HG02870 (cell line): ENCODE results near the gene DGLUCY.
"Not testable (repeated sequence)": the region's sequence is repeated elsewhere in the genome, so short reads cannot be mapped to it uniquely, and the experiment has no call there.

ENCODE experiments used
- ATAC-seq: cut with Tn5 transposase; IDR thresholded peaks from one replicate; pipeline ENCODE4 v1.9.1; 2021; ENCODE audit warnings: mild to moderate bottlenecking, moderate library complexity; ENCODE audit not compliant: unreplicated experiment

Gene DGLUCY

DNA sequence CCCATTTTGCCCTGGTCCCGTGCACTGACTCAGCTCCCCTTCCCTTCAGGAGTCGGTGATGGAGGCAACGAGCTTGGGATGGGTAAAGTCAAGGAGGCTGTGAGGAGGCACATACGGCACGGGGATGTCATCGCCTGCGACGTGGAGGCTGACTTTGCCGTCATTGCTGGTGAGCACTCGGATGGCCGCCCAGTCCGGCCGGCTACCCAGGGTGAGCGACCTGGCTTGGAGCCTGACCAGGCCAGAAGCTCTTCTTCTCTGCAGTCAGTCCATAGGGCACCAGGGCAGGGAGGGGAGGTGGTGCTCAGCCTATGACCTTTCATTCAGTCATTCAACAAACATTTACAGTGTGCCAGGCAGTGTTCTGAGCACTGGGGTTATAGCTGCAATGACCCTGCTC, 90.8 kb downstream of the DGLUCY start:
- ATAC-seq = no peak

DNA sequence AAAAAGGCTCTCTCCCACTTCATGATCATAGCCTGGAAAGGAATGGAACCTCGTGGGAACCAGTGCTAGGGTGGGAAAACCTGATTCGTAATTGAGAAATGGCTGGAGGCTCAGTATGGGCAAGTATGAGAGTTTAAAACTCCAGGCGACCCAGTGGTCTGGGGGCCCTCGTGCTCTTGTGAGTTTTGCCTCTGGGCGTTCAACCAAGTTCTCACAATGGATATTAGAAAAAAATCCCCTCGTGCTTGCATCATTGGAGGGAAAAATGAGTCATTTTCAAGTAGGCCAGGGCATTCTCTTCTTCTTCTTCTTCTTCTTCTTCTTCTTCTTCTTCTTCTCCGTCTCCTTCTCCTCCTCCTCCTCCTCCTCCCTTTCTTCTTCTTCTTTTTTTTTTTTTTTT, 91.6 kb downstream of the DGLUCY start:
- no peak for ATAC-seq

DNA sequence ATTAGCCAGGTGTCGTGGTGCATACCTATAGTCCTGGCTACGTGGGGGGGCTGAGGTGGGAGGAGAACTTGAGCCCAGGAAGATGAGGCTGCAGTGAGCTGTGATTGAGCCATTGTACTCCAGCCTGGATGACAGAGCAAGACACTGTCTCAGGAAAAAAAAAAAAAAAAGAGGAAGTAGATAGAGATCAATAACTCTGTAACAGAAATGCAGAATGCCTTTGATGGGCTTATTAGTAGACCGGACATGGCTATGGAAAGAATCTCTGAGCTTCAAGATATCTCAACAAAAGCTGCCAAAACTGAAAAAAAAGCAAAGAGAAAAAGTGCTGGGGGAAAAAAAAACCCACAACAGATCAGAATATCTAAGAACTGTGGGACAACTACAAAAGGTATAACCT, 93.1 kb downstream of the DGLUCY start:
- no peak for ATAC-seq

DNA sequence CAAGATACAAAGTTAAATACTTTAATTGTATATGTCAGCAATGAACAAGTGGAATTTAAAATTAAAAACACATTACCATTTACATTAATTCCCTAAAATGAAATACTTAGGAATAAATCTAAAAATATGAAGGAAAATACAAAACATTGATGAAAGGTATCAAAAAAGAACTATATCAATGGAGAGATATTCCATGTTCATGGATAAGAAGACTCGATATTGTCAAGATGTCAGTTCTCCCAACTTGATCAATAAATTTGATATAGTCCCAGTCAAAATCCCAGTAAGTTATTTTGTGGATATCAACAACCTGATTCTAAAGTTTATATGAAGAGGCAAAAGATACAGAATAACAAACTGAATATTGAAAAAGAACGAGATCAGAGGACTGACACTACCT, 97.1 kb downstream of the DGLUCY start:
- ATAC-seq = no peak

DNA sequence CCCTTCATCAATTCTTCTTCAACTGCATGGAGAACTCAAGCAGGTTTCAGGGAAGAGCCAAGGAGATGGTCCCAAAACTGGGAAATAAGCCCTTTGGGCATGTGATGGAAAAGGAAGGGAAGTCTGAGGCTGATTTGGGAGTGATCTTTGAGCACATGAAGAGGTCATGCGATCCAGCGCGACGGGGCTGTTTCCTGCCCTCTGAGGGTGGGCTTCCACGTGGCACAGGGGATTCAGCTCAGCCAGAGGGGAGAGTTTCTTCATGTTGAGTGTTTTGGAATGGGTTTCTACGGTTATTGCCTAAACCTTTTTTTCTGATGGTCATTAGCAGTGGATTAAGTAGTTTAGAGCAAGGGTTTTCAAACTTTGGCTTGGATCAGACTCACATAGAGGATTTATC, 100.4 kb downstream of the DGLUCY start:
- ATAC-seq = no peak

DNA sequence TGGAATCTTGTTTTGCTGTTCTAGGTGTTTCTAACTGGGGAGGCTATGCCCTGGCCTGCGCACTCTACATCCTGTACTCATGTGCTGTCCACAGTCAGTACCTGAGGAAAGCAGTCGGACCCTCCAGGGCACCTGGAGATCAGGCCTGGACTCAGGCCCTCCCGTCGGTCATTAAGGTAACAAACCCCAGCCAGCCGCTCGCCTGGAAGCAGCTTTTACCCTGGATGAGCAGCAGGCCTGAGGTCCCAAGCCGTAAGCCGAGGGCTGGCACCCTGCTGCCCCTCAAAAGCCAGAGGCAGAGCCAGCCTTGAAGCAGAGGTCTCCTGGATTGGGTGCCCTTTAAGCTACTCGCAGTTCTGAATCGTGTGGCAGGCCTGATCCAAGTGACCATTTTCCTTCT, 101.5 kb downstream of the DGLUCY start:
- no peak for ATAC-seq

DNA sequence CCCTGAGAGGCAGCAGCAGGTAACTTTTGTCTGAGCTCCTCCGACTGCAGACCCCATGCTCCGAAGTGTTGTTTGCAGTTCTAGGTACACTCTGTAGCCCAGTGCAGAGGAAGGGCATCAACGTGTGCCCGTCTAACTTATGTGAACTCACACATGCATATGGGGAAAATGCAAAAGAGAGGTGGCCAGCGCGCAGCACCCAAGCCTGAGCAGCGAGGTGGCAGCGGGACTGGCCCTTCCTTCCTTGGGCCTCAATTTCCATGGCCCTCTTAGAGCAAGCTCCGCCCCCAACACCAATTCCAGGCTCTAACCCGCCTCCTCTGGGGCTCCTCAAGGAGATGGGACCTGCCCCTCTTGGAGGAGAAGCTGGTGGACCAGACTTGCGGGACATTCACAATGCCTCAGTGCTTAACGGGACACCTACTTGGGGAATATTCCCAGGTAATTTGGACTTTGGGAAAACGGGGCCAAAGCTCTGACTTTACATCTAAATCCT, 102.9 kb downstream of the DGLUCY start:
- no peak for ATAC-seq

DNA sequence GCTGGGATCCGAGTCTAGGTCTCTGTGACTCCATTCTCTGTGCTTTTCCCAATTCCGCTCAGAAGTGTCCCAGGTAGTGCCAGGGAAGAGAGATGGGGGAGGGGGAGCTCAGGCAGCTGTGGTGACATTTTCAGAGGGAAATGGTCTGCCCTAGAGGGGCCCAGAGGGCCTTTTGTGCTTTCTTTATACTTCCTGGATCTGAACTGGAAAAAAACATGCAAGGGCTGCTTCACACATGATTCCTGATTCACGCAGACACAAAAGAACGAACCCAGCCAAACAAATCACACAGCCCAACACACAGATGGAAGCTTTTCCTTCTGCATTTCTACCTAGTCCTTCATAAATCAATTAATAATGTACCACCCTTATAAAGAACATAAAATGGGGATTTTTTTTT, 104.1 kb downstream of the DGLUCY start:
- ATAC-seq = no peak

DNA sequence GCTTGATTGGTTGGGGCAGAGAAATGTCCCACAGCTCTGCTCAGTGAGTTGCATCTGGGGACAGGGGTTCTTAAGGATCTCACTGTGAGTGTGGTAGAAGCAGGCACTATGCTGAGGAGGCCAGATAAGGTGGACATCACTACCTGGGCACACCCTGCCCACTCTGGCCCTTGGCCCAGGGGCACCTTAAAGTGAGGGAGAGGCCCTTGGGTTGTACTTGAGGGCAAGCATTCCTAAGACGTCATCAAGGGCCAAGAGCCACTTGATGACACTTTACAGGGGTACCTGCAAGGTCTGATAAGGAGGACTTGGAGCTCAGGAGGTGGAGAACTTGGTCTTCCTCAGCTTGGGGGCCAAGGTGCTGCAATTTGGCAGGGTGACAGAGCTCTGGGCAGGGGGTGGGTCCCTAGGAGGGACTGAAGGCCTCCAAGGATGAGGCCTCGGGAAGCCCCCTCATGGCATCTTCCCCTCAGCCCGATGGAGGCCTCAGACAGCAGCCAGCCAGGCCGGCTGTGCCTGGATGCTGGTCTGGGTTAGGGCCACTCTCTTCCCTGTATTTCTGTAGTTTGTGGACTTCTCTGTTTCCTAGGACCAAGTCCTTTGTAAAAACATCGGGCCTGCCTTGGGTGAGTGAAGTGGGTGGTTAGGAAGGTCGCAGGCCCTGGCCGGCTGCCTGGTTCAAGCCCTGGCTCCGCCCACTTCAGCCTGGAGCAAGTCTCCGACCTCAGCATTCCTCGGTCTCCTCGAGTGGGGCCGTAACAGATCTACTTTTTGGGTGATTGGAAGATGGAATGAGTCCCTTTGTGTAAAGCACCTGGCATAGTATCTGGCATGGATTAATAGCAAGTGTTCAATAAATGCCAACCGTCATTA, 105.9 kb downstream of the DGLUCY start:
- no peak for ATAC-seq

DNA sequence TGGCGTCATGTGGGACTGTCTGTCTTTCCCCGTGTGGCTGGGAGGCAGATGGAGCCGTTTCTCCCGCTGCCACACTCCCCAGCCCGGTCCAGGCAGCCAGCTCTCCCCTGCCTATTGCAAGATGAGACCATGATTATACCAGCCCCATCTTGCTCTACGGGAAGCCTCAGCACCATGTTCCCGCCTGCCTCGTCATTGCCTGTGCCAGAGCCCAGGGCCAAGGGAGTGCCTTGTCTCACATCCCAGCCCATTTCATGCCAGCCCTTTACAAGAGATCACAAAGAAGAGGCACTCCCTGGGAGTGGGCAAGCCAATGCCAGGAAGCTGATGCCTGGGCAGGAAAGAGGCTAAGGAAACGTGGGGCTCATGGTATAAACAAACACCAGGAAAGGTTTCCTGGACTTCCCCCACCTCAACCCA, 106.7 kb downstream of the DGLUCY start:
- no peak for ATAC-seq

DNA sequence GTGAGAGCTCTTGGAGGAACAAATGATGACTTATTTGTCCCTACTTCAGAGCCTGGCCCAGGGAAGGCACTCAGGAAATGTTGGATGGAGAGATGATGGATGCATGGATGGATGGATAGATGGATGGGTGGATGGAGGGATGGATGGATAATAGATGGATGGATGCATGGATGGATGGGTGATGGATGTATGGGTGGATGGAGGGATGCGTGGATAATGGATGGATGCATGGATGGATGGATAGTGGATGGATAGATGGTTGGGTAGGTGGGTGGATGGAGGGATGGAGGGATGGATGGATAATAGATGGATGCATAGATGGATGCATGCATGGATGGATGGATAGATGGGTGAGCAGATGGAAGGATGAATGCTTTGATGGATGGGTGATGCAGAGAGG, 107.4 kb downstream of the DGLUCY start:
- ATAC-seq = no peak

DNA sequence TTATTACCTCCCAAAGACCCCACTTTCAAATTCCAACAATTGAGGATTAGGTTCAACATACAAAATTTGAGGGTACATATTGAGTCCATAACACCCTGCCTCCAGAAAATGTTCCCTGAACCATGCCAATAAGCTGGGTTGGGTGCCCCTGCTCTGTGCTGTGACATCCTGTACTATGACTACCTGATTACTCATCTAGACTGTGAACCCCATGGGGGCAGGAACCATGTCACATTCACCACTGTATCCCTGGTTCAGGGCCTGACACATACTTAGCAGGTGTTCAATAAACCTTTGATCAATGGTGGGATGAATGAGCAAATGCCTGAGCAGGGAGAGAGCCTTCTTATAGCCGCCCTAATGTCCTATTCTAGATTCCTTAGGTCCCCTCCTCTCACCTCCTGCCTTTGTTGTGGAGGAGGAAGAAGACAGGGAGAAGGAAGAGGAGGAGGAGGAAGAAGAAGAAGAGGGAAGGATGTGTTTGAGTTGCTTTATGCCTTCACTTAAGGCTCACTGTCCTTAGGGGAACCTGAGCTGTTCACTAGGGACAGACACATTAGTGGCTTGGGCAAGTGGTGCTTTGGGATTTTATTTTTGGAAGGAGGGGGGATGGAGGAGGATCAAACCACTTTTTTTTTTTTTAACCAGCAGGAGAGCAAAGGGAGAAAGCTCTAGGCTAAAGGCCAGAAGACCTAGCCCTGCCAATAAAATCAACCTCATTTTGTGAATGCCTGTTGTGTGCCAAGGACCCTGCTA, 109.3 kb downstream of the DGLUCY start:
- no peak for ATAC-seq

DNA sequence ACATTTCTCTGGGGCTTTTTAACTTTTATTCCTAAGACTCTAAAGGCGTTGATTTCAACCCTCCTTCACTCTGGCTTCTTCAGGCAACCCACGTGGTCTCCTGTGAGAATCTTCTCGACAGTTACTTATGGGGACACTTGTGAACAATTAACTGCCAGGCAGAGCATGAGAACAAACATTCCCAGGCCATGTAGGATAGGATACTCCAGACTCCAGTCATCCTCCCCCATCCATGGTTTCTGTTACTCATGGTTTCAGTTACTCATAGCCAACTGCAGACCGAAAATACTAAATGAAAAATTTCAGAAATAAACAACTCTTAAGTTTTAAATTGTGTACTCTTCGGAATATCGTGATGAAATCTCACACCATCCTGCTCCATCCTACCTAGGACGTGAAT, 111.2 kb downstream of the DGLUCY start:
- no peak for ATAC-seq

DNA sequence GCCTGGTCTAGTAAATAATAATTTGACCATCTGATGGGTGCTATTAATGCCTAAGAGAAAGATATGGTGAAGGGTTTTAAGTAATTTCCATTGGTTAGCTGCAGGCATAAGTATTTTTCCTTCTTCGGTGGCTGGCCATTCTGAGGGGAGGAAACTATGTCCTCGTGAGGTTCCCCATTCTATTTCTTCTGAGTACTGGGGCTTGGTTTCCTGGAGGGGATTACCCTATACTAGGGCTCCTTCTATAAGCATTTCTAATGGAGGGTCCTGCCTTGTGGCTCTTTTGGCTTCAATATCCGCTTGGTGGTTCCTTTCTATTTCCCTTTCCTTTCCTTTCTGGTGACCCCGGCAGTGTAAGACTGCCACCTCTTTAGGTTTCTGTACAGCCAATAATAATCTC, 112.5 kb downstream of the DGLUCY start:
- not testable (repeated sequence) for ATAC-seq

DNA sequence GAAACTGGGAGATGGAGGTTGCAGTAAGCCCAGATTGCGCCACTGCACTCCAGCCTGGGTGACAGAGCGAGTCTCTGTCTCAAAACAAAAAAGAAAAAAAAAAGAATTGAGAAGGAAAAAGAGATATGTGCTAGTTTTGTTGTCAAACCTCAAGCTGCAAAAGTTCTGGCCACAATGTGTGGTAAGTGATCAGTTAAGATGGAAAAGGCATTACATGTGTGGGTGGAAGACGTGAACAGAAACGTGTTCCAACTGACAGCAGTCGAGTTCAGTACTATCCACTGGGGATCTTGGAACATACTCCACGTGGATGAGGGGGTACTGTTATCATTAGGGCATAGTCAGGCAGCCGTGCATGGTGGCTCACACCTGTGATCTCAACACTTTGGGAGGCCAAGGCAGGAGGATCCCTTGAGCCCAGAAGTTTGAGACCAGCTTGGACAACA, 113.3 kb downstream of the DGLUCY start:
- no peak for ATAC-seq

DNA sequence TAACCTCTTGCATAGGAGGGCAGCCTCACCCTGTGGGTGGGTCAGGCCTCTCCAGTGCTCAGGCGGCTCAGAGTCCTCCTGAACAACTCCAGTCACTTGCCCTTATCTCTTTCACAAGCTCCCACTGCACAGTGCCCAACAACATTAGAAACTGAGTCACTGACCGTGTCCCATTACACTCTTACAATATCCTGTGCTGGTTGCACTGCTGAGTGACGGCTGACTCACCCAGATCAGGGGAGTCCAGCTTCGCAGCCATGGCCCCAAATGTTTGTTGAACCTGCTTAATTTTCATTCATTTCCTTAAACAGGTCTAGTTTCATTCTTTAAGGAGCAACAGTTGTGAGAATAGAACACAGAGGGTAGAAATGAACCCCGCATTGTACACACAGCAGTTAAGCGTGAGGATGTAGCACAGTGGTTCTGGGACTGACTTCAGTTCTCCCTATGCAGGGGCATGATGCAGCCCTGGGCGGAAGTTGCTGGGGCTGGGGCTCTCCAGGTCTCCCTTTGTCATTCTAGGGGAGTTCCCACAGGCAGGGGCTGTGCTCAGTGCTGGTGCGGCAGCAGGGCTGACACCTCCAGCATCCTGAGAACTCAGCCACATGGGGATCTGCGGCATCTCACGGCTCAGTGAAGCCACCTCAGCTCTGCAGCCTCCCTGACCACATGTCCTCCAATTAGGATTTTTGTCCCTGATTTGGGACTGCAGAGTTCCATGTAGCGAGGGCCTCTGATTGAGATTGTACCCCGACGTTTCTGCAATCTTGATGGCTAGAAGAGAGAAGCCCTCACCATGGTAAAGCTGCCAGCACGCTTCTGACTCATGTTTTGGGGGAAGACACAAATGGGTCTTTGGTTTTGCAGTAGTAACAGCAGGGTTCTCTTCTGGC, 114.5 kb downstream of the DGLUCY start:
- ATAC-seq = peak; percentile 86

DNA sequence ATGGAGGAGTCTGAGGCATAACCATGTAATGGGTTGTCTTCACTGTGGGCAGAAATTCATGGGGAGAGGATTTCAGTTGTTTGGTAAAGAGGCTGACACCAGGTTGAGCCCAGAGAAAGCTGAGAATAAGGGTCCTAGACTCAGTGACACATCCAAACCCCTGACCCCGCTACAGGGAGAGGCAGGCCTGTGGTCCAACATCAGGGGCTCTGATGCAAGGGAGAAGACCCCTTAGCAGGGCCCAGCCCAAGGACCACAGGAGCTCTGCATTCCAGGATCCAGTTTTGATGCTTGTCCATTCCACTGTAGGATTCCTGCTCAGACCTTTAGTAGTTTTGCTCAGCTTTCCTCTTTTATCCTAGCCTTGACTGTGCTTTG, 115.1 kb downstream of the DGLUCY start:
- no peak for ATAC-seq

DNA sequence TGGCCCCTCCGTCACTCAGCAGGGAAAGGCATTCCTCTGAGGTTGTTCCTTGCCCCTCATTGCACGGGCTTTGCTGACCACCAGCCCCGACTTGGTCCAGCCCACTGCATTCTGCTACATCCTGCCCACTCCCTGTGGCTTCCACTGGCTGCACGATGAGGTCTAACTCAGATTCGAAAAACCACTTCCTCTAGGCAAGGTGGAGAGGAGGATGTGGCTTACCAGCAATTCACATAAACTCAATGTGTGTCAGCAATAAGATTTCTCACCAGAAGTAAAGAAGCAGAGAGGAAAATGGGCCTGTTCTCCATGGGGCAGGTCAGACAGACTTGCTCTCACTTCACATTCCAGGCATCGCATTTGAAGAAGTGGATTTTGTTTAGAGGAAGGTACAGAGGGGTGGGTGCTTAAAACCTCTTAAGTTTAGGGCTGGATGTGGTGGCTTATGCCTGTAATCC, 115.9 kb downstream of the DGLUCY start:
- peak; percentile 61 for ATAC-seq

DNA sequence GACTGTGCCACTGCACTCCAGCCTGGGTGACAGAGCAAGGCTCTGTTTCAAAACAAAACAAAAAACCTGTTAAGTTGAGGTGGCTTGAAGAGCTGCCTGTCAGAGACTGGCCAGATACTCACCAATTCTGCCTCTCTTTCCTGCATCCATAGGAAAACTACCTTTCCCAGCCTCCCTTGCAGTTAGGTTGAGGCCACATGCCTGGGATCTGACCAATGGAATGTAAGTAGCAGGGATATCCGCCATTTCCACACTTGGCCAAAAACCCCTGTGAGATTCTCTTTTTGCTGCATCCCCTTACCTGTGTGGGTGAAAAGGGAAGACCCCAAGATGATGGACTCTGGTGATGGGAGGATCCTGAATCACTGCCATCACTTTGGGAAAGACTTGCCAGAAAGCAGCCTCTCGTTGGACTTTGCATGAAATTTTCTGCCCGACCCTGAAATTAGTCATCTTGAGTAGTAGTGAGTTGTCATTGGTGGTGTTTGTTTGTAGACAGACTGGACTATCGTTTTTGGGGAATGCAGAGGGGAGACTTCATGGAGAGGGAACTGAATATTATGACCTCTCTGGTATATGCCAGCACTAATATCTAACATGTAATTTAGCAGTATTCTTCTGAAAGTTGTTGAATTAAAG, 116.6 kb downstream of the DGLUCY start:
- ATAC-seq = no peak

DNA sequence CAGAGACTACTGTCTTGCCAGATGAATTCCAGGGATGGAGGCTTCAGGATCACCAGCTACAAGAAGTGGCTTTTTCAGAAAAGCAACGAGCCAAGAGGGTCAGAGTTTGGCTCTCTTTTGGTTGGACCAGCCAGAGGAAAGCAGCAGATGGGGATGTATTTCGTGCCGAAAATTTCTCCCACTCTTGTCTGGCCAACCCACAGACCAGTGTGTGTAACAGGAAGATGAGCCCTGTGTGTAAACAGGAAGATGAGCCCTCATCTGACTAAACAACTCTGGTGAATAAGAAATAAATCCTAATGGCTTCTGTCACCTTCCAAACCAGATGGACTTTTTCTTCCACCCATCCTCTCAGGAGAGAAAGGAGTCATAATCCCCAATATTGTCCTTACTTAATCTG, 117.6 kb downstream of the DGLUCY start:
- ATAC-seq = no peak
